ENCODE measurements around the gene ATP5ME. TPM values are rescaled to one million over a fixed set of nuclear protein-coding genes. Genes with fewer than 3 reads are reported as not detected.
A peak's percentile ranks its signal among the peaks of the same experiment; 100 is the strongest.

ATP5ME gene
- total RNA-seq, 1 experiment from 2014 or later: 355 TPM

GRCh38 chr4:721261-722168, 47.4 kb upstream of the ATP5ME start:
- intact Hi-C loops (cut with micrococcal nuclease): no loop called here
- Mint-ChIP-seq H3K4me1 (ENCODE audit: insufficient read depth, unreplicated experiment) (peaks cover 36% of the 10 kb centered on the region), H3K9me3 (ENCODE audit: unreplicated experiment) (no peaks in the 10 kb centered on the region), H3K27me3 (ENCODE audit: insufficient read depth, unreplicated experiment) (no peaks in the 10 kb centered on the region), H3K27ac (ENCODE audit: low read depth, unreplicated experiment) (peak overlapping the region; percentile 37), H3K36me3 (ENCODE audit: insufficient read depth, unreplicated experiment) (peaks cover 16% of the 10 kb centered on the region), H3K4me3 (ENCODE audit: unreplicated experiment) (no peak overlapping the region)
- ChIA-PET POLR2A (interaction anchor here (0.6 kb wide), 2 partner anchors 43 to 283 kb away, joined by 3 read pairs; no protein-coding TSS in a partner anchor), CTCF (no interaction called here)
- TF ChIP-seq CTCF (IDR thresholded peaks at IDR 0.05; ENCODE audit: unreplicated experiment): no peak
- DNase-seq (ENCODE audit: unreplicated experiment): peak; percentile 68
- BruUV-seq (replicated peaks): no TSS peak

- Mint-ChIP-seq H3K27me3 (ENCODE audit: insufficient read depth, unreplicated experiment) (no peaks in the 10 kb centered on the region), H3K4me3 (ENCODE audit: unreplicated experiment) (no peak overlapping the region), H3K36me3 (ENCODE audit: insufficient read depth, unreplicated experiment) (peaks cover 16% of the 10 kb centered on the region), H3K27ac (ENCODE audit: low read depth, unreplicated experiment) (no peak overlapping the region), H3K4me1 (ENCODE audit: insufficient read depth, unreplicated experiment) (peaks cover 36% of the 10 kb centered on the region), H3K9me3 (ENCODE audit: unreplicated experiment) (no peaks in the 10 kb centered on the region)
- ChIA-PET CTCF (interaction anchor here (1.6 kb wide), 1 partner anchor 22 kb away, joined by 6 read pairs; no protein-coding TSS in a partner anchor), POLR2A (no interaction called here)
- DNase-seq (ENCODE audit: unreplicated experiment): no peak
- intact Hi-C loops (cut with micrococcal nuclease): no loop called here
- TF ChIP-seq CTCF (IDR thresholded peaks at IDR 0.05; ENCODE audit: unreplicated experiment): no peak
- BruUV-seq (replicated peaks): no TSS peak
These were observed 46.2 kb upstream of the ATP5ME start for GRCh38 chr4:720111-720860.

- peaks cover 36% of the 10 kb centered on the region for H3K4me1 Mint-ChIP-seq (ENCODE audit: insufficient read depth, unreplicated experiment)
- ChIA-PET CTCF (interaction anchor here (1.6 kb wide), 1 partner anchor 24 kb away, joined by 6 read pairs; no protein-coding TSS in a partner anchor), POLR2A (no interaction called here)
- H3K27me3 Mint-ChIP-seq (ENCODE audit: insufficient read depth, unreplicated experiment): no peaks in the 10 kb centered on the region
- no peak for TF ChIP-seq CTCF (IDR thresholded peaks at IDR 0.05; ENCODE audit: unreplicated experiment)
- DNase-seq (ENCODE audit: unreplicated experiment): no peak
- BruUV-seq (replicated peaks): no TSS peak
- peak overlapping the region; percentile 78 for H3K27ac Mint-ChIP-seq (ENCODE audit: low read depth, unreplicated experiment)
- intact Hi-C loops (cut with micrococcal nuclease): no loop called here
- no peak overlapping the region for H3K4me3 Mint-ChIP-seq (ENCODE audit: unreplicated experiment)
- H3K36me3 Mint-ChIP-seq (ENCODE audit: insufficient read depth, unreplicated experiment): peaks cover 15% of the 10 kb centered on the region
- no peaks in the 10 kb centered on the region for H3K9me3 Mint-ChIP-seq (ENCODE audit: unreplicated experiment)
These were observed 44.4 kb upstream of the ATP5ME start for GRCh38 chr4:718460-718859.

GRCh38 chr4:717601-718320, 43.7 kb upstream of the ATP5ME start:
- no peak for DNase-seq (ENCODE audit: unreplicated experiment)
- ChIA-PET POLR2A (no interaction called here), CTCF (no interaction called here)
- no peak overlapping the region for H3K4me3 Mint-ChIP-seq (ENCODE audit: unreplicated experiment)
- TF ChIP-seq CTCF (IDR thresholded peaks at IDR 0.05; ENCODE audit: unreplicated experiment): no peak
- H3K27ac Mint-ChIP-seq (ENCODE audit: low read depth, unreplicated experiment): peak overlapping the region; percentile 78
- peaks cover 30% of the 10 kb centered on the region for H3K4me1 Mint-ChIP-seq (ENCODE audit: insufficient read depth, unreplicated experiment)
- peaks cover 8% of the 10 kb centered on the region for H3K36me3 Mint-ChIP-seq (ENCODE audit: insufficient read depth, unreplicated experiment)
- BruUV-seq (replicated peaks): no TSS peak
- H3K27me3 Mint-ChIP-seq (ENCODE audit: insufficient read depth, unreplicated experiment): no peaks in the 10 kb centered on the region
- intact Hi-C loops (cut with micrococcal nuclease): no loop called here
- no peaks in the 10 kb centered on the region for H3K9me3 Mint-ChIP-seq (ENCODE audit: unreplicated experiment)
